Measurements from ENCODE around the gene SLC38A10. TPM values are rescaled to one million over a fixed set of nuclear protein-coding genes. Genes with fewer than 3 reads are reported as not detected.

SLC38A10 gene
- total and polyA plus RNA-seq, 2 of the 13 experiments (the other 11 are each of a cell fraction or from before 2014, with no cell fraction given): 23.4 to 55.8 TPM

DNA sequence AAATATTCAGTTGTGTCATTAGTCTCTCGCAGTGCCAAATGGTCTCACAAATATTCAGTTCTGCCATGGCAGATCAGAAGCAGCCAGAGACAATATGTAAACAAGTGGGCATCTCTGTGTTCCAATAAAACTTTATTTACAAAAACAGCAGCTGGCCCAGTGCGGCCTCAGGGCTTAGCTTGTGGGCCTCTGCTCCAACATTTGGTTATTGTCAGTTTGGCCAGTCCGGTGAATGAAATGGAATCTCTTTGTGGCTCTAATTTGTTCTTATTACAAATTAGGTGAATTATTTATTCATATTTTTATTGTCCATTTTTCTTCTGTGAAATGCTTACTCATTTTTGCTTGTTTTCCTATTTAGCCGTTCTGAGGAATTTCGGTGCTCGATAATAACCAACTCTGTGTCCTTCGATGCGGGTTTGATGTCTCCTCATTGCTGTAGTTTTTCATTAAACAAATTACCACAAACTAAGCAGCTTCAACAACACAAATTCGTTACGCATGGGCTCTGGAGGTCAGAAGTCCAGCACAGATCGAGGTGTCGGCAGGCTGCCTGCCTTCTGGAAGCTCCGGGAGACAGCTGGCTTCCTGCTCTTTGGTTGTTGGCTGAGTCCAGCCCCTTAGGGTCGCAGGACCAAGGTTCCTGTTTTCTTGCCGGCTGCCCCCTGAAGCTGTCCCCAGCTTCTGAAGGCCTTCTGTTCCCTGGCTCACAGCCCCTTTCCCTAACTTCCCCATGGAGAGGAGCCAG is 4.1 kb upstream of the SLC38A10 start (continued):
- TF ChIP-seq THRA (CRISPR knock-in tag; IDR thresholded peaks at IDR 0.05; ENCODE audit: borderline replicate concordance) (no peak), ZFP82 (CRISPR knock-in tag; IDR thresholded peaks at IDR 0.05; ENCODE audit: borderline replicate concordance) (no peak), MTA3 (CRISPR knock-in tag; IDR thresholded peaks at IDR 0.05) (no peak), IRF2 (CRISPR knock-in tag; IDR thresholded peaks at IDR 0.05) (0 out of 2 replicates have a peak, but pooled peaks have one; percentile 39), ZZZ3 (CRISPR knock-in tag; IDR thresholded peaks at IDR 0.05; ENCODE audit: borderline replicate concordance) (no peak), ZBTB21 (CRISPR knock-in tag; IDR thresholded peaks at IDR 0.05) (no peak), HIVEP1 (CRISPR knock-in tag; IDR thresholded peaks at IDR 0.05) (0 out of 2 replicates have a peak, but pooled peaks have one; percentile 36), DRAP1 (CRISPR knock-in tag; IDR thresholded peaks at IDR 0.05) (no peak), ELF1 (CRISPR knock-in tag; IDR thresholded peaks at IDR 0.05) (no peak), ZNF232 (CRISPR knock-in tag; IDR thresholded peaks at IDR 0.05; ENCODE audit: borderline replicate concordance) (no peak), ZXDC (CRISPR knock-in tag; IDR thresholded peaks at IDR 0.05) (no peak), ZBTB8A (CRISPR knock-in tag; IDR thresholded peaks at IDR 0.05; ENCODE audit: borderline replicate concordance, low read depth) (no peak), KDM5B (CRISPR knock-in tag; IDR thresholded peaks at IDR 0.05; ENCODE audit: borderline replicate concordance) (peak; percentile 33; the same call in 1 of the 2 replicates), FOXO1 (CRISPR knock-in tag; IDR thresholded peaks at IDR 0.05) (no peak)
- TF ChIP-seq, protein P1, sequence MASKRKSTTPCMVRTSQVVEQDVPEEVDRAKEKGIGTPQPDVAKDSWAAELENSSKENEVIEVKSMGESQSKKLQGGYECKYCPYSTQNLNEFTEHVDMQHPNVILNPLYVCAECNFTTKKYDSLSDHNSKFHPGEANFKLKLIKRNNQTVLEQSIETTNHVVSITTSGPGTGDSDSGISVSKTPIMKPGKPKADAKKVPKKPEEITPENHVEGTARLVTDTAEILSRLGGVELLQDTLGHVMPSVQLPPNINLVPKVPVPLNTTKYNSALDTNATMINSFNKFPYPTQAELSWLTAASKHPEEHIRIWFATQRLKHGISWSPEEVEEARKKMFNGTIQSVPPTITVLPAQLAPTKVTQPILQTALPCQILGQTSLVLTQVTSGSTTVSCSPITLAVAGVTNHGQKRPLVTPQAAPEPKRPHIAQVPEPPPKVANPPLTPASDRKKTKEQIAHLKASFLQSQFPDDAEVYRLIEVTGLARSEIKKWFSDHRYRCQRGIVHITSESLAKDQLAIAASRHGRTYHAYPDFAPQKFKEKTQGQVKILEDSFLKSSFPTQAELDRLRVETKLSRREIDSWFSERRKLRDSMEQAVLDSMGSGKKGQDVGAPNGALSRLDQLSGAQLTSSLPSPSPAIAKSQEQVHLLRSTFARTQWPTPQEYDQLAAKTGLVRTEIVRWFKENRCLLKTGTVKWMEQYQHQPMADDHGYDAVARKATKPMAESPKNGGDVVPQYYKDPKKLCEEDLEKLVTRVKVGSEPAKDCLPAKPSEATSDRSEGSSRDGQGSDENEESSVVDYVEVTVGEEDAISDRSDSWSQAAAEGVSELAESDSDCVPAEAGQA (IDR thresholded peaks at IDR 0.05; ENCODE audit: low read depth): no peak
- TF ChIP-seq, protein P1 (CRISPR knock-in tag; IDR thresholded peaks at IDR 0.05; ENCODE audit: borderline replicate concordance): no peak

All from HepG2 (cell line).